H1 (cell line): ENCODE data around the gene PLK5. TPM values are rescaled to one million over a fixed set of nuclear protein-coding genes. Genes with fewer than 3 reads are reported as not detected.

Experiments
- CTCF ChIA-PET: fragments of 300-600 bp; sonication (Branson Sonifier 250); formaldehyde crosslinking; loops from one replicate; lab custom pipeline; 2021; ENCODE audit not compliant: partially characterized antibody; lab: Charles Lee
- POLR2A ChIA-PET: fragments of 300-600 bp; sonication (Branson Sonifier 250); formaldehyde crosslinking; loops from one replicate; lab custom pipeline; 2021; ENCODE audit warnings: inconsistent platforms; ENCODE audit not compliant: partially characterized antibody; lab: Charles Lee
- DNase-seq, 2 experiments: peaks; one replicate each; pipeline versions ENCODE4 v3.0.0 to v3.0.0-alpha.2; 2010 to 2022; ENCODE audit warnings: low spot score in 2 of 2, low read depth in 1 of 2, mixed read lengths in 1 of 2
- FAIRE-seq: peaks from 2 replicates; lab custom pipeline; 2011; peaks lifted over from hg19 to GRCh38; lab: Jason Lieb, UNC
- H2AFZ ChIP-seq: 2 replicates; pipeline ENCODE4 v1.8.1; 2012; ENCODE audit warnings: low read length, inconsistent platforms
- H2AK5ac ChIP-seq: 2 replicates; pipeline ENCODE4 v1.6.1; 2013; ENCODE audit warnings: low read depth, low read length
- H2BK120ac ChIP-seq: replicated peaks from 2 replicates; pipeline ENCODE3; 2013; ENCODE audit warnings: low read depth, low read length, inconsistent platforms
- H2BK12ac ChIP-seq: 2 replicates; pipeline ENCODE4 v1.6.1; 2013; ENCODE audit warnings: low read depth, low read length
- H2BK15ac ChIP-seq: 2 replicates; pipeline ENCODE4 v1.6.1; 2013; ENCODE audit warnings: low read length
- H2BK20ac ChIP-seq: 2 replicates; pipeline ENCODE4 v1.6.1; 2013; ENCODE audit warnings: low read length
- H2BK5ac ChIP-seq: 2 replicates; pipeline ENCODE4 v1.6.1; 2013; ENCODE audit warnings: low read depth, low read length
- H3K14ac ChIP-seq: 2 replicates; pipeline ENCODE4 v1.6.1; 2013; ENCODE audit warnings: inconsistent platforms; ENCODE audit not compliant: insufficient read length
- H3K18ac ChIP-seq: 2 replicates; pipeline ENCODE4 v1.6.1; 2013; ENCODE audit warnings: low read length; ENCODE audit errors: extremely low read depth
- H3K23ac ChIP-seq: 2 replicates; pipeline ENCODE4 v1.6.1; 2013; ENCODE audit warnings: inconsistent platforms; ENCODE audit not compliant: insufficient read length
- H3K23me2 ChIP-seq: 2 replicates; pipeline ENCODE4 v1.6.1; 2013; ENCODE audit warnings: low read depth, low read length
- H3K27ac ChIP-seq: 2 replicates; pipeline ENCODE4 v1.6.1; 2011; ENCODE audit warnings: low read depth, low read length, inconsistent platforms
- H3K27me3 ChIP-seq, 4 experiments: replicated peaks in 1 of 4; 1 replicate in 1 of 4; 2 replicates in 3 of 4; pipeline versions ENCODE4 v1.6.1 to v1.8.1; 2011 to 2013; ENCODE audit warnings: low read length in 3 of 4, mild to moderate bottlenecking in 3 of 4, inconsistent platforms in 2 of 4, mixed read lengths in 2 of 4, moderate library complexity in 1 of 4; ENCODE audit not compliant: control insufficient read depth in 3 of 4, insufficient read depth in 3 of 4; ENCODE audit errors: extremely low read depth in 1 of 4
- H3K36me3 ChIP-seq, 4 experiments: 2 replicates each; pipeline versions ENCODE4 v1.6.1 to v1.8.1; 2011 to 2013; ENCODE audit warnings: mild to moderate bottlenecking in 4 of 4, low read length in 3 of 4, moderate library complexity in 2 of 4, control low read depth in 1 of 4, inconsistent platforms in 1 of 4; ENCODE audit not compliant: insufficient read depth in 4 of 4, control insufficient read depth in 2 of 4
- H3K4ac ChIP-seq: replicated peaks from 2 replicates; pipeline ENCODE3; 2013; ENCODE audit warnings: low read length, low read depth, mixed read lengths, inconsistent platforms; ENCODE audit not compliant: insufficient read length
- H3K4me1 ChIP-seq, 4 experiments: replicated peaks in 1 of 4; 1 replicate in 1 of 4; 2 replicates in 3 of 4; pipeline versions ENCODE4 v1.6.1 to v1.8.1; 2011 to 2013; ENCODE audit warnings: low read length in 3 of 4, inconsistent platforms in 2 of 4, mixed read lengths in 1 of 4; ENCODE audit not compliant: insufficient read depth in 4 of 4, control insufficient read depth in 3 of 4
- H3K4me2 ChIP-seq, 2 experiments: 2 replicates each; pipeline versions ENCODE4 v1.6.1 to v1.8.1; 2011 to 2013; ENCODE audit warnings: low read depth in 2 of 2, low read length in 2 of 2, control low read depth in 1 of 2, inconsistent platforms in 1 of 2, mild to moderate bottlenecking in 1 of 2; ENCODE audit not compliant: insufficient read depth in 1 of 2
- H3K4me3 ChIP-seq, 4 experiments: fragments of 200-600, 300-600 bp in 1 of 4; sonication (generic), shearing (Covaris generic), sonication (Bioruptor Twin) in 1 of 4; 2 replicates each; pipeline versions ENCODE4 v1.5.1 to v1.8.1; 2011 to 2016; ENCODE audit warnings: low read length in 4 of 4, low read depth in 3 of 4, control low read depth in 2 of 4, inconsistent platforms in 2 of 4, mild to moderate bottlenecking in 2 of 4, mixed read lengths in 1 of 4, moderate library complexity in 1 of 4; ENCODE audit not compliant: insufficient read depth in 2 of 4; ENCODE audit errors: extremely low read depth in 1 of 4
- H3K56ac ChIP-seq: replicated peaks from 2 replicates; pipeline ENCODE3; 2013; ENCODE audit warnings: low read depth, mild to moderate bottlenecking, mixed read lengths, low read length, inconsistent platforms; ENCODE audit not compliant: insufficient read length
- H3K79me1 ChIP-seq: 2 replicates; pipeline ENCODE4 v1.6.1; 2013; ENCODE audit warnings: low read depth, low read length, control low read depth
- H3K79me2 ChIP-seq, 2 experiments: 2 replicates each; pipeline versions ENCODE4 v1.6.1 to v1.8.1; 2012 to 2013; ENCODE audit warnings: low read length in 2 of 2, mild to moderate bottlenecking in 2 of 2, inconsistent platforms in 1 of 2; ENCODE audit not compliant: insufficient read depth in 2 of 2, control insufficient read depth in 1 of 2
- H3K9ac ChIP-seq, 4 experiments: replicated peaks in 1 of 4; 1 replicate in 1 of 4; 2 replicates in 3 of 4; pipeline versions ENCODE4 v1.6.1 to v1.8.1; 2011 to 2013; ENCODE audit warnings: low read depth in 3 of 4, low read length in 3 of 4, control low read depth in 2 of 4, mild to moderate bottlenecking in 2 of 4, moderate library complexity in 2 of 4, inconsistent platforms in 1 of 4; ENCODE audit errors: extremely low read depth in 1 of 4
- H3K9me3 ChIP-seq, 2 experiments: 2 replicates each; pipeline versions ENCODE4 v1.6.1 to v1.8.1; 2012 to 2013; ENCODE audit warnings: mild to moderate bottlenecking in 2 of 2, moderate library complexity in 2 of 2, control low read depth in 1 of 2, inconsistent platforms in 1 of 2, low read depth in 1 of 2, low read length in 1 of 2, mixed read lengths in 1 of 2; ENCODE audit not compliant: insufficient read depth in 2 of 2
- H4K20me1 ChIP-seq, 2 experiments: replicated peaks in 1 of 2; 2 replicates each; pipeline versions ENCODE3 to v1.8.1; 2011 to 2013; ENCODE audit warnings: inconsistent platforms in 2 of 2, low read length in 2 of 2, mild to moderate bottlenecking in 1 of 2; ENCODE audit not compliant: insufficient read depth in 2 of 2, control insufficient read depth in 1 of 2
- H4K5ac ChIP-seq: 2 replicates; pipeline ENCODE4 v1.6.1; 2013; ENCODE audit warnings: low read length, low read depth, mixed read lengths, inconsistent platforms; ENCODE audit not compliant: insufficient read length
- H4K8ac ChIP-seq: 2 replicates; pipeline ENCODE4 v1.8.0; 2013; ENCODE audit warnings: mild to moderate bottlenecking, moderate library complexity, low read length, inconsistent platforms; ENCODE audit not compliant: insufficient read depth; ENCODE audit errors: extremely low read depth
- H4K91ac ChIP-seq: replicated peaks from 2 replicates; pipeline ENCODE3; 2013; ENCODE audit warnings: low read length, mixed read lengths, inconsistent platforms; ENCODE audit not compliant: insufficient read length
- CBX8 ChIP-seq: fragments of 300-800, 300-1000 bp; sonication (generic); IDR thresholded peaks from 2 replicates; pipeline ENCODE4 v1.7.1; 2016; ENCODE audit warnings: low read depth, low read length, borderline replicate concordance
- EGR1 ChIP-seq: IDR thresholded peaks from 2 replicates; pipeline ENCODE4 v1.6.1; 2011; ENCODE audit warnings: low read depth, low read length, borderline replicate concordance
- SAP30 ChIP-seq: fragments of 300-600 bp; sonication (generic); IDR thresholded peaks from 2 replicates; pipeline ENCODE4 v1.7.1; 2012; ENCODE audit warnings: low read length, moderate library complexity, mild to moderate bottlenecking, inconsistent platforms; ENCODE audit not compliant: insufficient read depth, insufficient replicate concordance
- WGBS, 2 experiments: shearing (Covaris generic) in 1 of 2; methylation state at CpG; one replicate each; pipeline versions ENCODE4 v1.1.6 to v1.1.7; 2013 to 2015; ENCODE audit warnings: low lambda C conversion rate in 2 of 2, mixed read lengths in 2 of 2, inconsistent platforms in 1 of 2, low coverage in 1 of 2, missing lambda C conversion rate in 1 of 2; ENCODE audit not compliant: insufficient replicate concordance in 2 of 2, insufficient coverage in 1 of 2, insufficient read length in 1 of 2; ENCODE audit errors: extremely low coverage in 1 of 2, missing lambda C conversion rate in 1 of 2; 5-methylcytosine and 5-hydroxymethylcytosine counted together
- polyA plus RNA-seq, 7 experiments: library from polyadenylated mRNA; depleted of rRNA in 3 of 7; stranded (reverse) in 5 of 7; unstranded in 2 of 7; fragments of >200 nt in 5 of 7; fragments of 200-250 nt in 2 of 7; gene quantifications; 1 replicate in 5 of 7; 2 replicates in 1 of 7; 4 replicates in 1 of 7; pipeline versions ENCODE4 v1.2.1 to v1.2.3, GENCODE V29; 2011 to 2013; ENCODE audit warnings: missing spikeins in 2 of 7, mixed read lengths in 2 of 7
- total RNA-seq: library from RNA; stranded (reverse); fragmentation: NEBNext Ultra II Directional; extraction: Animal tissue kit (Norgen Biotek cat#: 25700); gene quantifications from 2 replicates; pipeline ENCODE4 v1.2.1, GENCODE V29; 2021

Gene PLK5
- total and polyA plus RNA-seq, 2 of the 8 experiments (the other 6 are each of a cell fraction or from before 2014, with no cell fraction given) = 0.43 to 0.45 TPM

DNA sequence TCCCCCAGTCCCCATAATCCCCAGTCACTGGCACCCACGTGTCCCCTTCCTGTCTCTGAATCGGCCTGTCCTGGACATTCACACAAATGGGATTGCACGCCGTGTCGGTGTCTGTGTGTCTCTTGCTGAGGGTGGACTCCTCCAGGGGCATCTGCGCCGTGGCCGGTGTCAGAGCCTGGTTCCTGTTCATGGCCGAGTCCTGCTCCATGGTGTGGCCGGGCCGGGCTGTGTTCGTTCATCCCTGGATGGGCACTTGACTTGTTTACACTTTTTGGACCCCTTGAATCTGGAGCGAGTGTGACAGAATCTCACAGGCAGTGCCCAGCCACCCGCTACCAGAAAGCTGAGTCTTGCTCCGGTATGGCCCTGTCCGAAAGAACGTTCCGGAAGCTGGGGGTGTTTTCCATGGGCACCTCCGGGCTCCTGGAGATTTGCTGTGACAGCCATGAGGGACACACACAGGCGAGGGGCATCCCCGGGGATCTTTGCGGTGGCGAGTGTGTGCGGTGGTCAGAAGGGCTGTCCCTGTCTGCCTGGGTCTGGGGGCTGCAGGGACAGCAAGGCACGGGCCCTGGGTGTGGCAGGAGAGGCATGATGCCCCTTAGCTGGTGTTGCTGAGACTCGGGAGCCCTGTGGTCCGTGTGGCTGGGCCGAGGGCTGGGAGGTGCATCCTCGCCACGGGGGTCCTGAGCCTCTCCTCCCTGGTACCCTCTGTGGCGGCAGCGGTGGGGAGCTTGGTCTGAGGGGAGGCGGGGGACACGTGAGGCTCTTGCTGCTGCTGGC is 50.7 kb downstream of the PLK5 start:
- Histone ChIP-seq H4K8ac (no peak overlapping the region), H2AK5ac (no peak overlapping the region), H3K4me1 (peaks cover 0 to 1% (median 0%) of the 10 kb centered on the region in 4 experiments; a peak in 1 of 7 replicates), H3K27me3 (peaks cover 0 to 14% (median 4%) of the 10 kb centered on the region in 4 experiments; a peak in 3 of 7 replicates), H3K23me2 (no peaks in the 10 kb centered on the region), H3K4ac (no peak overlapping the region), H3K4me2 (no peak overlapping the region), H2AFZ (no peak overlapping the region), H3K9ac (no peak overlapping the region), H3K4me3 (no peak overlapping the region), H3K27ac (no peak overlapping the region), H3K56ac (no peak overlapping the region), H2BK12ac (no peak overlapping the region), H3K36me3 (peaks cover 3 to 28% (median 15%) of the 10 kb centered on the region in 4 experiments; a peak in 6 of 8 replicates), H3K23ac (no peak overlapping the region), H2BK120ac (no peak overlapping the region), H4K91ac (no peak overlapping the region), H2BK15ac (no peak overlapping the region), H3K9me3 (no peaks in the 10 kb centered on the region), H3K18ac (no peak overlapping the region; the same call in 1 of the 2 replicates), H3K14ac (no peak overlapping the region), H4K20me1 (peaks cover 0 to 13% of the 10 kb centered on the region in 2 experiments), H4K5ac (no peak overlapping the region), H3K79me2 (no peaks in the 10 kb centered on the region), H2BK20ac (no peak overlapping the region), H3K79me1 (no peaks in the 10 kb centered on the region; the same call in 1 of the 2 replicates), H2BK5ac (no peak overlapping the region)
- no peak for DNase-seq
- POLR2A ChIA-PET = interaction anchor here (0.9 to 8.8 kb wide), 7 partner anchors 7 to 305 kb away, joined by 3 to 148 read pairs (median 4); partner anchors contain the start of genes CIRBP, MBD3 and MEX3D
- CTCF ChIA-PET = interaction anchor here (1.1 to 2.3 kb wide), 3 partner anchors 11 to 29 kb away, joined by 3 to 9 read pairs (median 3); no protein-coding TSS in a partner anchor
- no peak for TF ChIP-seq SAP30
- no peak for TF ChIP-seq CBX8
- no peak for TF ChIP-seq EGR1
- WGBS, 2 experiments = 93% methylated on average over 34 of the region's 34 CpGs; no CpG with 5 or more reads in 1 of the 2 experiments
- no peak for FAIRE-seq
